Measurements from ENCODE around the gene TCF4.

Gene TCF4

GRCh38 chr18:55541571-55541970, 46.4 kb downstream of the TCF4 start:
- no peak for DNase-seq

- no peak for DNase-seq
These were observed 48.8 kb downstream of the TCF4 start for GRCh38 chr18:55539240-55539639.

- no peak for DNase-seq
These were observed 53.0 kb downstream of the TCF4 start for GRCh38 chr18:55534996-55535395.

GRCh38 chr18:55534547-55534946, 53.4 kb downstream of the TCF4 start:
- no peak for DNase-seq

GRCh38 chr18:55530166-55530565, 57.8 kb downstream of the TCF4 start:
- no peak for DNase-seq

- DNase-seq, result no peak
These were observed 58.4 kb downstream of the TCF4 start for GRCh38 chr18:55529581-55529980.

GRCh38 chr18:55525845-55526244, 62.1 kb downstream of the TCF4 start:
- no peak for DNase-seq

GRCh38 chr18:55524353-55525073, 63.5 kb downstream of the TCF4 start:
- DNase-seq, result no peak

GRCh38 chr18:55523001-55523400, 65.0 kb downstream of the TCF4 start:
- DNase-seq, result no peak

GRCh38 chr18:55522011-55522410, 66.0 kb downstream of the TCF4 start:
- DNase-seq, result peak; percentile 37

- no peak for DNase-seq
These were observed 70.9 kb downstream of the TCF4 start for GRCh38 chr18:55517055-55517454.

- no peak for DNase-seq
These were observed 71.9 kb downstream of the TCF4 start for GRCh38 chr18:55515941-55516710.

GRCh38 chr18:55515214-55515613, 72.8 kb downstream of the TCF4 start:
- DNase-seq, result no peak

GRCh38 chr18:55513161-55513560, 74.8 kb downstream of the TCF4 start:
- no peak for DNase-seq

GRCh38 chr18:55511277-55511676, 76.7 kb downstream of the TCF4 start:
- DNase-seq, result no peak

- DNase-seq, result no peak
These were observed 77.2 kb downstream of the TCF4 start for GRCh38 chr18:55510809-55511208.

GRCh38 chr18:55509631-55510324, 78.2 kb downstream of the TCF4 start:
- peak; percentile 10 for DNase-seq

- no peak for DNase-seq
These were observed 79.3 kb downstream of the TCF4 start for GRCh38 chr18:55508651-55509050.

GRCh38 chr18:55506074-55506473, 81.9 kb downstream of the TCF4 start:
- DNase-seq, result no peak

GRCh38 chr18:55504808-55505207, 83.2 kb downstream of the TCF4 start:
- DNase-seq, result no peak

- DNase-seq, result no peak
These were observed 84.7 kb downstream of the TCF4 start for GRCh38 chr18:55503167-55503820.

- no peak for DNase-seq
These were observed 85.8 kb downstream of the TCF4 start for GRCh38 chr18:55501982-55502710.

GRCh38 chr18:55501579-55501978, 86.4 kb downstream of the TCF4 start:
- no peak for DNase-seq

Measured in activated CD4-positive, alpha-beta T cell treated with anti-CD3 and anti-CD28 coated beads, Interleukin-2, Interleukin-6, amounts not matched to agents 100 ng/mL and 50 ng/mL, durations not matched to agents 16 hours and 8 hours (primary cell).